Astrocyte of the cerebellum (primary cell): ENCODE measurements around the gene TRAF1.

Experiments
- DNase-seq: peaks from one replicate; pipeline ENCODE4 v3.0.0-alpha.2; 2011; ENCODE audit warnings: low read depth
- H3K4me3 ChIP-seq: 2 replicates; pipeline ENCODE4 v1.5.1; 2011; ENCODE audit warnings: mild to moderate bottlenecking, low read depth, low read length, moderate library complexity
- CTCF ChIP-seq: IDR thresholded peaks from 2 replicates; pipeline ENCODE4 v1.5.1; 2012; ENCODE audit warnings: low read length, low read depth, moderate library complexity, mild to moderate bottlenecking; ENCODE audit errors: missing control alignments
- in situ Hi-C: cut with HindIII; loops from 2 replicates; pipeline ENCODE4 v1.10.0; 2017; ENCODE audit warnings: low sequenced_read_pairs

TRAF1 gene

GRCh38 chr9:120949290-120949689 is 22.7 kb upstream of the TRAF1 start:
- no peak for TF ChIP-seq CTCF
- in situ Hi-C loops, result no loop called here
- H3K4me3 ChIP-seq, result no peak overlapping the region
- DNase-seq, result no peak

- TF ChIP-seq CTCF, result no peak
- H3K4me3 ChIP-seq, result no peak overlapping the region
- DNase-seq, result no peak
- in situ Hi-C loops, result no loop called here
Observed at GRCh38 chr9:120948824-120949223, 22.2 kb upstream of the TRAF1 start.

DNA sequence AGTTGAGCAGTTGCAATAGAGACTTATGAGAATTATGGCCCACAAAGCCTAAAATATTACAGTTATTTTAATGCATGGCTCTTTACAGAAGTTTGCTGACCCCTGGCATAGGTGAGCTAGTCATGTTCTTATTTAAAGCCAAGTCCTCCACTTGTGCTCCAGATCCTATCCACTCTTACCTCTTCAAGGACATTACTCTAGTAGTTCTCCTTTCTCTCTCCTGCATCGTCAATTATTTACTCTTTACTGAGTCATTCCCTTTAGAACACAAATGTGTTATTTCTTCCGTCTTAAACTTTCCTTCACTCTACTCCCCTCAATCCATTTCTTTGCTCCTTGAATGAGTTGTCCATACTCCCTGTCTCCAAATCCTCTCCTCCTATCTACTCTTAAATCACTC is 20.6 kb upstream of the TRAF1 start:
- H3K4me3 ChIP-seq, result no peak overlapping the region
- in situ Hi-C loops, result no loop called here
- DNase-seq, result no peak
- TF ChIP-seq CTCF, result no peak

- DNase-seq, result no peak
- no peak overlapping the region for H3K4me3 ChIP-seq
- TF ChIP-seq CTCF, result no peak
- in situ Hi-C loops, result no loop called here
Observed at GRCh38 chr9:120946259-120946658, 19.7 kb upstream of the TRAF1 start.

DNA sequence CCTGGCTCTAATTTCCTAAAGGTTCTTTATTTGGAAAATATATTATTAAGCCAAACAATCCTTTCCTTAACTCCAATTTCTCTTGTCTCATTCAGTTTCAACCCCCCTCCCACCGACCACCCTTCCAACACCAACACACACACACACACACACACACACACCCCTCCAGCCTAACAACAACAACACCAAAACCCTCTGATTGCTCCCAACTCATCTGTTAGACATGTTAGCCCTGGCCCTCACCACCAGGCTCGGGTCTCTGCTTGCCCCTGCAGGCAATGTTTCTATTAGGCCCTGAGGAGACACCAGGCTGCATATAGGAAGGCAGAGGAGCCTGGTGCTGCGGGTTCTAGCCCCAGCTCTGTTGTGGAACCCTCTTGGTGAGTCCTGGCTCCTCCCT is 18.4 kb upstream of the TRAF1 start:
- no peak overlapping the region for H3K4me3 ChIP-seq
- DNase-seq, result no peak
- TF ChIP-seq CTCF, result no peak
- in situ Hi-C loops, result no loop called here

DNA sequence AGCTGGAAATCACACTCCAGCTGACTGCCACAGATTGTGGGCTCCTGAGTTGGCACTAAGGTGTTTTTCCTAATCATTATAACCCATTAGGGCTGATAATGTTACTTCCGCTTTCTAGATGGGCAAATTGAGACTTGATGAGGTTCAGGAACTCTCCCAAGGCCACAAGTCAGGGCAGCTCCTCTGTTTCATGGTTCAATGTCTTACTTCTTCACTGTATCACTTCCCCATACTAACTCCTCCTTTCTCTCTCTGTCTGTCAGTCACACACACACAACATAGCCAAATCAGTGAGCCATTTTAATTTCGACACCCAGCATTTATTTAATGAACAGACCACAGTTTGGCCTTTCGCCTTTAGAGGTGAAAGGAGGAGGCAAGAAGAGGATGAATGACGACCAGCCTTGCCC is 17.8 kb upstream of the TRAF1 start:
- no peak for TF ChIP-seq CTCF
- H3K4me3 ChIP-seq, result no peak overlapping the region
- DNase-seq, result no peak
- in situ Hi-C loops, result no loop called here
